ENCODE measurements around the gene VIL1. TPM values are rescaled to one million over a fixed set of nuclear protein-coding genes. Genes with fewer than 3 reads are reported as not detected.

The VIL1 gene
- polyA plus RNA-seq, 3 donors = not detected

- H3K4me1 ChIP-seq (ENCODE audit: control insufficient read depth in 1 of 2, insufficient read depth in 2 of 2, low read length in 2 of 2) = peaks cover 30 to 31% of the 10 kb centered on the region in 2 donors
- peaks cover 12 to 46% of the 10 kb centered on the region in 2 donors for H3K36me3 ChIP-seq (replicated peaks in 1 of 2; ENCODE audit: control insufficient read depth in 1 of 2, insufficient read depth in 2 of 2, low read length in 2 of 2)
- no peaks in the 10 kb centered on the region for H3K9me3 Mint-ChIP-seq
- no peaks in the 10 kb centered on the region for H3K79me2 ChIP-seq (ENCODE audit: insufficient read depth, low read length)
- H3K27me3 ChIP-seq (ENCODE audit: control insufficient read depth in 2 of 2, insufficient read depth in 2 of 2, low read length in 2 of 2) = no peaks in the 10 kb centered on the region
- peaks cover 28 to 41% of the 10 kb centered on the region in 2 donors for H3K36me3 Mint-ChIP-seq
- intact Hi-C loops (cut with micrococcal nuclease) = loop anchor here in 1 of 2 donors (10.0 kb wide), 1 partner anchor 290 kb away; no protein-coding TSS in a partner anchor
- no peaks in the 10 kb centered on the region for H3K9me3 ChIP-seq (replicated peaks in 1 of 2; ENCODE audit: control insufficient read depth in 1 of 2, insufficient read depth in 1 of 2, low read length in 2 of 2)
- H3K27me3 Mint-ChIP-seq (ENCODE audit: low read depth in 3 of 3) = peaks cover 0 to 3% (median 0%) of the 10 kb centered on the region in 3 donors
- H3K4me3 Mint-ChIP-seq = no peak overlapping the region
- DNase-seq = no peak
- no peak overlapping the region for H3K4me2 ChIP-seq (replicated peaks; ENCODE audit: extremely low read depth, low read length, poor library complexity, severe bottlenecking)
- no peak overlapping the region for H3K4me3 ChIP-seq (replicated peaks in 1 of 3; ENCODE audit: low read depth in 2 of 3, low read length in 3 of 3)
- H3K27ac ChIP-seq (ENCODE audit: low read depth in 1 of 2, low read length in 2 of 2) = no peak overlapping the region
- WGBS (ENCODE audit: insufficient coverage) = no CpG with 5 or more reads among the region's 3 CpGs
- peaks cover 33% of the 10 kb centered on the region for H3K4me1 Mint-ChIP-seq
- peak overlapping the region in 1 of 7 donors; percentile 42 for H3K27ac Mint-ChIP-seq
- TF ChIP-seq, protein P1, sequence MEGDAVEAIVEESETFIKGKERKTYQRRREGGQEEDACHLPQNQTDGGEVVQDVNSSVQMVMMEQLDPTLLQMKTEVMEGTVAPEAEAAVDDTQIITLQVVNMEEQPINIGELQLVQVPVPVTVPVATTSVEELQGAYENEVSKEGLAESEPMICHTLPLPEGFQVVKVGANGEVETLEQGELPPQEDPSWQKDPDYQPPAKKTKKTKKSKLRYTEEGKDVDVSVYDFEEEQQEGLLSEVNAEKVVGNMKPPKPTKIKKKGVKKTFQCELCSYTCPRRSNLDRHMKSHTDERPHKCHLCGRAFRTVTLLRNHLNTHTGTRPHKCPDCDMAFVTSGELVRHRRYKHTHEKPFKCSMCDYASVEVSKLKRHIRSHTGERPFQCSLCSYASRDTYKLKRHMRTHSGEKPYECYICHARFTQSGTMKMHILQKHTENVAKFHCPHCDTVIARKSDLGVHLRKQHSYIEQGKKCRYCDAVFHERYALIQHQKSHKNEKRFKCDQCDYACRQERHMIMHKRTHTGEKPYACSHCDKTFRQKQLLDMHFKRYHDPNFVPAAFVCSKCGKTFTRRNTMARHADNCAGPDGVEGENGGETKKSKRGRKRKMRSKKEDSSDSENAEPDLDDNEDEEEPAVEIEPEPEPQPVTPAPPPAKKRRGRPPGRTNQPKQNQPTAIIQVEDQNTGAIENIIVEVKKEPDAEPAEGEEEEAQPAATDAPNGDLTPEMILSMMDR (IDR thresholded peaks at IDR 0.05) = no peak
- H2AFZ ChIP-seq (ENCODE audit: insufficient read depth, low read depth, low read length, poor library complexity, severe bottlenecking) = no peak overlapping the region
- H4K20me1 ChIP-seq (ENCODE audit: insufficient read depth, low read length) = no peaks in the 10 kb centered on the region
- no peak overlapping the region for H3K9ac ChIP-seq (ENCODE audit: insufficient read depth, low read length, poor library complexity, severe bottlenecking)
These were observed 55.6 kb downstream of the VIL1 start for GRCh38 chr2:218474527-218474926.

DNA sequence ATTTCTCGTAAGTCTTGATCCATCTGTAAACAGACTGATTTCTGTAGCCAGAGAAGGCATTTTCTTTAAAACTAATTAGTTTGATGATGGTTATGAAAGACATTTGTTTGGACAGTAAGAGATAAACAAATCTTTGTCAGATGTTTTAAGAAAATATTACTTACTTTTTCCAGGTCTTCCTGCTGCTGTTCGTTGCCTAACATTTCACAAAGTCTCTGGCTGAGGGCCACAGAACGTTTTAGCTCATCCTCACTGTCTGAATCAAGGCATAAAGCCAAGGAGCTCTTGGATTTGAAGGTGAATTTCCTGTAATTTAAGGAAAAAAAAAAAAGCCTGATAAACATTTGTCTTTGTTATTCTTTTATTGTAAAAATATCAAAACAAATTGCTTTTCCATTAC is 57.8 kb downstream of the VIL1 start:
- Histone ChIP-seq H3K79me2 (ENCODE audit: insufficient read depth, low read length) (no peaks in the 10 kb centered on the region), H3K4me1 (ENCODE audit: control insufficient read depth in 1 of 2, insufficient read depth in 2 of 2, low read length in 2 of 2) (peaks cover 17 to 18% of the 10 kb centered on the region in 2 donors), H3K4me2 (replicated peaks; ENCODE audit: extremely low read depth, low read length, poor library complexity, severe bottlenecking) (no peak overlapping the region), H3K27ac (ENCODE audit: low read depth in 1 of 2, low read length in 2 of 2) (no peak overlapping the region), H3K27me3 (ENCODE audit: control insufficient read depth in 2 of 2, insufficient read depth in 2 of 2, low read length in 2 of 2) (no peaks in the 10 kb centered on the region), H3K36me3 (replicated peaks in 1 of 2; ENCODE audit: control insufficient read depth in 1 of 2, insufficient read depth in 2 of 2, low read length in 2 of 2) (peaks cover 14 to 61% of the 10 kb centered on the region in 2 donors), H4K20me1 (ENCODE audit: insufficient read depth, low read length) (no peaks in the 10 kb centered on the region), H3K9ac (ENCODE audit: insufficient read depth, low read length, poor library complexity, severe bottlenecking) (no peak overlapping the region), H2AFZ (ENCODE audit: insufficient read depth, low read depth, low read length, poor library complexity, severe bottlenecking) (no peak overlapping the region), H3K4me3 (replicated peaks in 1 of 3; ENCODE audit: low read depth in 2 of 3, low read length in 3 of 3) (no peak overlapping the region), H3K9me3 (replicated peaks in 1 of 2; ENCODE audit: control insufficient read depth in 1 of 2, insufficient read depth in 1 of 2, low read length in 2 of 2) (no peaks in the 10 kb centered on the region)
- Mint-ChIP-seq H3K4me1 (peaks cover 22% of the 10 kb centered on the region), H3K36me3 (peaks cover 35 to 36% of the 10 kb centered on the region in 2 donors), H3K4me3 (no peak overlapping the region), H3K27ac (no peak overlapping the region), H3K27me3 (ENCODE audit: low read depth in 3 of 3) (peaks cover 0 to under 1% (median 0%) of the 10 kb centered on the region in 3 donors), H3K9me3 (no peaks in the 10 kb centered on the region)
- WGBS (ENCODE audit: insufficient coverage) = no CpG with 5 or more reads among the region's 3 CpGs
- DNase-seq = no peak
- TF ChIP-seq, protein P1 (IDR thresholded peaks at IDR 0.05) = no peak
- intact Hi-C loops (cut with micrococcal nuclease) = loop anchor here in 1 of 2 donors (5.0 to 10.0 kb wide), 2 partner anchors 292 to 679 kb away; no protein-coding TSS in a partner anchor
